Measurements from ENCODE around the gene SFI1.
A peak's percentile ranks its signal among the peaks of the same experiment; 100 is the strongest.
"Not testable (repeated sequence)": the region's sequence is repeated elsewhere in the genome, so short reads cannot be mapped to it uniquely, and the experiment has no call there.

Gene SFI1, protein sequence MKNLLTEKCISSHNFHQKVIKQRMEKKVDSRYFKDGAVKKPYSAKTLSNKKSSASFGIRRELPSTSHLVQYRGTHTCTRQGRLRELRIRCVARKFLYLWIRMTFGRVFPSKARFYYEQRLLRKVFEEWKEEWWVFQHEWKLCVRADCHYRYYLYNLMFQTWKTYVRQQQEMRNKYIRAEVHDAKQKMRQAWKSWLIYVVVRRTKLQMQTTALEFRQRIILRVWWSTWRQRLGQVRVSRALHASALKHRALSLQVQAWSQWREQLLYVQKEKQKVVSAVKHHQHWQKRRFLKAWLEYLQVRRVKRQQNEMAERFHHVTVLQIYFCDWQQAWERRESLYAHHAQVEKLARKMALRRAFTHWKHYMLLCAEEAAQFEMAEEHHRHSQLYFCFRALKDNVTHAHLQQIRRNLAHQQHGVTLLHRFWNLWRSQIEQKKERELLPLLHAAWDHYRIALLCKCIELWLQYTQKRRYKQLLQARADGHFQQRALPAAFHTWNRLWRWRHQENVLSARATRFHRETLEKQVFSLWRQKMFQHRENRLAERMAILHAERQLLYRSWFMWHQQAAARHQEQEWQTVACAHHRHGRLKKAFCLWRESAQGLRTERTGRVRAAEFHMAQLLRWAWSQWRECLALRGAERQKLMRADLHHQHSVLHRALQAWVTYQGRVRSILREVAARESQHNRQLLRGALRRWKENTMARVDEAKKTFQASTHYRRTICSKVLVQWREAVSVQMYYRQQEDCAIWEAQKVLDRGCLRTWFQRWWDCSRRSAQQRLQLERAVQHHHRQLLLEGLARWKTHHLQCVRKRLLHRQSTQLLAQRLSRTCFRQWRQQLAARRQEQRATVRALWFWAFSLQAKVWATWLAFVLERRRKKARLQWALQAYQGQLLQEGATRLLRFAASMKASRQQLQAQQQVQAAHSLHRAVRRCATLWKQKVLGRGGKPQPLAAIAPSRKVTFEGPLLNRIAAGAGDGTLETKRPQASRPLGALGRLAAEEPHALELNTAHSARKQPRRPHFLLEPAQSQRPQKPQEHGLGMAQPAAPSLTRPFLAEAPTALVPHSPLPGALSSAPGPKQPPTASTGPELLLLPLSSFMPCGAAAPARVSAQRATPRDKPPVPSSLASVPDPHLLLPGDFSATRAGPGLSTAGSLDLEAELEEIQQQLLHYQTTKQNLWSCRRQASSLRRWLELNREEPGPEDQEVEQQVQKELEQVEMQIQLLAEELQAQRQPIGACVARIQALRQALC

DNA sequence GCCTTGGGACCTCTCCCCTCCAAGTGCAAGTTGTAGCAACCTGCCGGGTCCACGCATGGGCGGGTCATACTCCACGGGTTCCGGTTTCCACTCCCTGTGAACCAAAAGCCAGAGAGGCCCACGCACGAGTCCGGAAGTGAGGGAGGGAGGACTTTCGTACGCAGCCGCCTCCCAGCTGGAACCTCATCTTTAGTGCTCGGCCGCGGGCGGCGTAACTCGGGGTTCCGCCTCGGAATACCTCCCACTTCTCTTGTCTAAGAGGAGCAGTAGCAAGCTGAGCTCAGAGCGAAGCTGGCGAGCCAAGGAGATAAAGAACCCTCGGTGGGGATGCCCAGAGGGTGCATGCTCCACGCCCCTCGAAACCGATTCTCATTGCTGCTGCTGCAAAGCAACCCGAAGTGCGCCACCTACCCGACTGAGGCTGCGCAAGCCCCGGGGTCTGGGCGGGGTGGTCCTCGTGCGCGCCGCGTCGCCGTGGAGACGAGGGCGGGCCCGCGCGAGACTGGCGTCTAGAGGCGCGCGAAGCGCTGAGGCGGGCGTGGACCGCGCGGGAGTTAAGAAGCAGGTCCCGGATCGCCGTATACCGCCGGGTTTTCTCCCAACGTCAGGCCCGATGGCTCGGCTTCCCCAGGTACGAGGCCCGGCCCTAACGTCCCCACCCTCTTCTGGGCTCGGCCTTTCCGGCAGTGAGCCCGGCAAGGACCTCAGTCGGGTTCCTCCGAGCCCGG lies at the start of gene SFI1:
SFI1 (plus strand) TSS at position 530 of the 728 bp plus-strand sequence. CDS start 11,749 bp downstream, outside the sequence.
- peak; percentile 53 for DNase-seq (ENCODE audit: low read depth)

DNA sequence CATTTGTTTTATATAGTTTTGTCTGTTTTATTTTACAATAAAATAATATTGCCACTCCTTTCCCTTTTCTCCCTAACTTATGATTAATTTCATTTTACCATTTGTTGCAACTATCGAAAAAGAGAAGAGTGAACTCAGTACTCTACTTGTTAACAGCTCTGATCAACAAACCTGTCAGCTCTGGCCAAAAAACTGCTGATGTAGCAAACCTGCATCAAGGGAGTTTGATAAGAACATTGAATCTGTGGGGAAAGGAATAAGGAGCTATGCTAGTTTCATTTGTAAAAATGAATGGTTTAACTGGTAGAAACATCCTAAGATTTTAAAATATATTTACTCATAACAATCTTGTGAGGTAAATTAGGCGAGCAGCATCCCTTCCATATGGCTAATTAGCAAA lies 49.6 kb upstream of the SFI1 start:
- no peak for DNase-seq (ENCODE audit: low read depth)

GRCh38 chr22:31447337-31447736 lies 49.0 kb upstream of the SFI1 start:
- DNase-seq (ENCODE audit: low read depth): no peak

DNA sequence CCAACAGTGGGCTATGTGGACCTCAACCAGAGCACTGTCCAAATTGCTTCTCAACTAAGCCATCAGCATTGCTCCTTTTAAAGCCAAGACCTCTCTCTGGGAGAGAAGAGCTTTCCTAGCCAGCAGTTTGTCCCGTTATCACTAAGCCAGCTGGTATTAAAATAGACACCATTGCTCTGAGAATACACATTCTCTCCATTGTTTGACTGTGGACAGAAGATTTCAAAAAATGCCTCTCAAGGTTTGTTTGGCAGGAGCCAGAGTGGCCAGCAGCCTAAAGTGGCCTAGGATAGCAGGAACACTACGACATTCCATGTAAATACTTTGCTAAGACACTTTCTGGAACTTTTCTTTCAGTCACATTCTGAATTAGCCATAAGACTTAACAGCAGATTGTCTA lies 48.0 kb upstream of the SFI1 start:
- no peak for DNase-seq (ENCODE audit: low read depth)

GRCh38 chr22:31449506-31449905 lies 46.8 kb upstream of the SFI1 start:
- DNase-seq (ENCODE audit: low read depth): no peak

DNA sequence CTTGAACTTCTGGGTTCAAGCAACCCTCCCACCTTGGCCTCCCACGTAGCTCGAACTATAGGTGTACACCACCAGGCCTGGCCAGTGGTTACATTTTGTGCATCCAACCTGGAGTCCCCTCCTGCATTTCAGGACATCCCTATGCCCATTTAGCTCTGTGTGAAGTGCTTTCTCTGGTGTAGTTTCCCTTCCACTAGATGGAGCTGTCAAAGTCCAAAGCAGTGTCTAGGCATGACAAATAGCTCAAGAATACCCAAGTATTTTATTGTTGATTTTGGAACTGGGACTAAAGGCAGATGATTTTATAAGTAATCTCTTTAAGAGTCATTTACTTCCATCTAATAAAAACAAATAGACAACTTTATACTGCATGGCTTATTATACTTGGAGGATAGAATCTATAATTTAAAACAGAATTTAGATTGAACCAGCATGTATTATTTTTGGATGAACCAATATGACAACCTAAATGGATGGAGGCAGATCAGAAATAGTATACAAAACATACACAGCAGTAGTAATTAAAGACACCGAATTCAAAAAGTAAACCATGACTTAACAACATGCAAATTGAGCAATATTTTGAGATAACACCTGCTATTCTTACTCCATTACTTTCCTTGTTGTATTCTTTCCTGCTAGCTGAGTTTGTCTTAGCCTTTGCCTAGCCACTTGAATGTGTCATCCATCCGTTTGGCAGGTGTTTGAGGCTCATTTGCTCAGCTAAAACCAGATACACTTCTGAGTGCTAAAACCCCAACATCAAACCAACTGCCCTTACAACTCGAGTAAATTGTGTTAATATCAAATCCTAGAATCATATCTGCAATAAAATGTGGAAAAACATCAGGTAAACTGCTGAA lies 44.4 kb upstream of the SFI1 start:
- DNase-seq (ENCODE audit: low read depth): peak; percentile 31

- DNase-seq (ENCODE audit: low read depth): no peak
Measured at GRCh38 chr22:31461699-31462098, 34.6 kb upstream of the SFI1 start.

DNA sequence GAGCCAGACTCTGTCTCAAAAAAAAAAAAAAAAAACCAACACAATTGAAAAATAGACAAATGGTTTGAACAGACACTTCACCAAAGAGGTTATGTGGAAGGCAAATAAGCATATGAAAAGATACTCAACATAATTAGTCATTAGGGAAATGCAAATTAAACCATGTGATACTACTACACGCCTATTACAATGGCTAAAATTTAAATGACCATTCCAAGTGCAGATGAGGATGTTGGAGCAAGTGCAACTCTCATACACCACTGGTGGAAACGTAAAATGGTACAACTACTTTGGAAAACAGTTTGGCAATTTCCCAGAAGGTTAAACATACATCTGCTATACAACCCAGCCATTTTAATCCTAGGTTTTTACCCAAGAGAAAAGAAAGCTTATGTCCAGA lies 31.0 kb upstream of the SFI1 start:
- DNase-seq (ENCODE audit: low read depth): no peak

DNA sequence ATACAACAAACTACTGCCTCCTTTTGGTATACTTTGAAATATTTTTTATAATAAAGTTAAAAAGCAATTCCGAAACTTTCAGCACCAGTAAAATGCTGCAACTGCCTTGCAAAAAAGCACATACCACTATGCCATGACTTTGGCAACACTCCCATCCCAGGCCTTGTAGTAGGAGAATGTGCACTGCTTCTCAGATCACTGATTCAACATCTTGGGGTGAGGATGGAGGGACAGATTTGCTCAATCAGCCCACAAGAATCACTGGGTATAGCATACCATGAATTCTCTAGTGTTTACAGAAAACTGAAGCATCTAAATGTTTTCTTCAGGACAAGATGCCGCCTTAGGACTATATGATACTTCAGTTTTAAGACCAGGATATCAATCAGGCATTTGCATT lies 21.6 kb upstream of the SFI1 start:
- DNase-seq (ENCODE audit: low read depth): peak; percentile 79

- DNase-seq (ENCODE audit: low read depth): no peak
Measured at GRCh38 chr22:31475800-31476199, 20.5 kb upstream of the SFI1 start.

- DNase-seq (ENCODE audit: low read depth): no peak
Measured at GRCh38 chr22:31477329-31477728, 19.0 kb upstream of the SFI1 start.

- no peak for DNase-seq (ENCODE audit: low read depth)
Measured at GRCh38 chr22:31481129-31481528, 15.2 kb upstream of the SFI1 start.

DNA sequence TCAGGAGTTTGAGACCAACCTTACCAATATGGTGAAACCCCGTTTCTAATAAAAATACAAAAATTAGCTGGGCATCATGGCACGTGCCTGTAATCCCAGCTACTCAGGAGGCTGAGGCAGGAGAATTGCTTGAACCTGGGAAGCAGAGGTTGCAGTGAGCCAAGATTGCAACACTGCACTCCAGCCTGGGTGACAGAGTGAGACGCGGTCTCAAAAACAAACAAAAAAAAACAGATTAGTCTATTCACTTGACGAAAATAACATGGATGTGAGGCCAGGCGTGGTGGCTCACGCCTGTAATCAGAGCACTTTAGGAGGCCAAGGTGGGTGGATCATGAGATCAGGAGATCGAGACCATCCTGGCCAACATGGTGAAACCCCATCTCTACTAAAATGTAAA lies 13.9 kb upstream of the SFI1 start:
- DNase-seq (ENCODE audit: low read depth): not testable (repeated sequence)

DNA sequence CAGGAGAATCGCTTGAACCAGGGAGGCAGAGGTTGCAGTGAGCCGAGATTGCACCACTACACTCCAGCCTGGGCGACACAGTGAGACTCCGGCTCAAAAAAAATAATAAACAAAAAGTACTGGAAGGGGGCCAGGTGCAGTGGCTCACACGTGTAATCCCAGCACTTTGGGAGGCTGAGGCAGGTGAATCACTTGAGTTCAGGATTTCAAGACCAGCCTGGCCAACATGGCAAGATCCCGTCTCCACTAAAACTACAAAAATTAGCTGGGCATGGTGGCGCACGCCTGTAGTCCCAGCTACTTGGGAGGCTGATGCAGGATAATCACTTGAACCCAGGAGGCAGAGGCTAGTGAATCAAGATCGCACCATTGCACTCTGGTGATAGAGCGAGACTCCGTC lies 10.0 kb upstream of the SFI1 start:
- DNase-seq (ENCODE audit: low read depth): not testable (repeated sequence)

DNA sequence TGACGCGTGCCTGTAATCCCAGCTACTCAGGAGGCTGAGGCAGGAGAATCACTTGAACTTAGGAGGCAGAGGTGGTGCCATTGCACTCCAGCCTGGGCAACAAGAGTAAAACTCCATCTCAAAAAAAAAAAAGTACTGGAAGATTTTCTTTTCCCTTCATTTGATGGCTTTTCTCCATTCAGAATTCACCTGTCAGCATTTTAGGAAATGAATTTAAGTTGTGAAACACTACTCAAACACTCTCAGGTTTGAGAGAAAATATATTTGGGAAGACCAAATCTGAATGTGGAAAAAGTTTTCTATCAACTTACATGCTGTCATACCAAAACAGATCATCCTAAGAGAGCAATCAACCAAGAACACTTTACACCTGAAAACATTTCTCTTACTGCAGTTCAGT lies 9.4 kb upstream of the SFI1 start:
- DNase-seq (ENCODE audit: low read depth): no peak

GRCh38 chr22:31488346-31488883 lies 7.9 kb upstream of the SFI1 start:
- no peak for DNase-seq (ENCODE audit: low read depth)

DNA sequence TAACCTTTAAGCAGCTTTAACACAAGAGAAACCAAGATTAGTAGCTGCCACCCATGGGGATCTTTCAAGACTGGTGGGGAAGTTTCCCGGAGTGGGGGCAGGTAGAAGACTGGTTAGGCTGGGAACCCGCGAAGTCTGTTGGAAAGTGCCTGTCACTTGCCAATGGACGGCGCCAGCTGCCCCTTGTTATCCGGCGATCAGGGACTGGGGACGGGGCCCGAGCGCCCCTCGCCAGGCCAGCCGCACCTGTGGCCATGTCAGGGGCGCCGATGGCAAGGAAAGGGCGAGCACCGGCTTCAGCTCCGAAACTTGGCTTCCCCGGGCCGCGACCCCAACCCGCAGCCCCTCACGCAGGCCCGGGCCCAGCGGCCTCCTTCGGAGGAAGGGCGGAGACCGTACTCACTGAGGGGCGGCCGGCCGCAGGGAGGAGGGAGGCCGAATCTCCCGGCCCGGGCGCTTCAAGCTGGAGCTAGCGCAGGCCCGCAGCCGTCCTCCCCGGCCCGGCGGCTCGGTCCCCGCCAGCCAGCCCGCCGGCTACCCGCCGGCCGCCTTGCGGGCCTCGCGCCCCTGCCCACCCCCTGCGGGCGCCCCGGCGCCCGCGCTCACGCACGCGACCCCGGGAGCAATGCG lies 7.2 kb upstream of the SFI1 start:
- no peak for DNase-seq (ENCODE audit: low read depth)

GRCh38 chr22:31489632-31490495 lies 6.5 kb upstream of the SFI1 start, which contains the start of gene EIF4ENIF1:
Gene EIF4ENIF1, minus strand, starts transcription at chr22:31489842. Its CDS starts 1,124 bp downstream, at chr22:31488718.
- DNase-seq (ENCODE audit: low read depth): peak; percentile 26

- DNase-seq (ENCODE audit: low read depth): peak; percentile 42
Measured at GRCh38 chr22:31490496-31490925, 5.8 kb upstream of the SFI1 start.
